ENCODE data around the gene IDI1. TPM values are rescaled to one million over a fixed set of nuclear protein-coding genes. Genes with fewer than 3 reads are reported as not detected.

IDI1 gene
- total RNA-seq, 4 donors from 2014 or later = 39.0 to 67.2 (median 41.5) TPM

GRCh38 chr10:1094112-1095057 is 45.5 kb upstream of the IDI1 start:
- H3K27ac ChIP-seq = no peak overlapping the region
- no peak for DNase-seq
- TF ChIP-seq POLR2A (IDR thresholded peaks at IDR 0.05) (no peak), CTCF (IDR thresholded peaks at IDR 0.05) (no peak)
- no peaks in the 10 kb centered on the region for H3K9me3 ChIP-seq
- intact Hi-C loops (cut with DNase I) = no loop called here
- WGBS, 2 donors = 95 to 96% methylated on average over 15 of the region's 15 CpGs
- no peaks in the 10 kb centered on the region for H3K4me1 ChIP-seq
- H3K36me3 ChIP-seq = peaks cover 35 to 41% of the 10 kb centered on the region in 2 donors
- no peak overlapping the region for H3K4me3 ChIP-seq (replicated peaks in 1 of 3)
- no peaks in the 10 kb centered on the region for H3K27me3 ChIP-seq

DNA sequence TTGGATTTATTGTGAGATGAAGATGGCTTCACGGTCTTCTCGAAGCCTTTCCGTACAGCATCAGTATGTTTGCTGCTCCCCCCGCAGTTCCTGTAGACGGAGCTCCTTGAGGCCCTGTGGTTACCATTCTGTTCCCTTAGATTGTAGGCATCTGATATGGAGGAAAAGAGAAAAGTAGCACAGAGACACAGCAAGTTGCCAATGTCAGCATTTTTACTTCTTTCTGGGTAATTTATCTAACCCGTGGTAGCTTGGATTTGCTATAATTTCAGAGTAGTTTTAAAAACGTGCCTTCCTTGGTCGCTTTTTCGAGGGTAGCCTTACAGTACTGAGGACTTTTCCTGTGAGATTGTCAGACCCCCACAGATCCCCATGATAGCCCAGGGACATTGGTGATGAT is 44.8 kb upstream of the IDI1 start:
- H3K27me3 ChIP-seq = no peaks in the 10 kb centered on the region
- H3K9me3 ChIP-seq = no peaks in the 10 kb centered on the region
- H3K4me1 ChIP-seq = no peaks in the 10 kb centered on the region
- intact Hi-C loops (cut with DNase I) = no loop called here
- H3K36me3 ChIP-seq = peaks cover 40 to 48% of the 10 kb centered on the region in 2 donors
- 93 to 95% methylated on average over 9 of the region's 9 CpGs for WGBS, 2 donors
- no peak for DNase-seq
- H3K4me3 ChIP-seq (replicated peaks in 1 of 3) = no peak overlapping the region
- TF ChIP-seq CTCF (IDR thresholded peaks at IDR 0.05) (no peak), POLR2A (IDR thresholded peaks at IDR 0.05) (no peak)
- H3K27ac ChIP-seq = no peak overlapping the region

DNA sequence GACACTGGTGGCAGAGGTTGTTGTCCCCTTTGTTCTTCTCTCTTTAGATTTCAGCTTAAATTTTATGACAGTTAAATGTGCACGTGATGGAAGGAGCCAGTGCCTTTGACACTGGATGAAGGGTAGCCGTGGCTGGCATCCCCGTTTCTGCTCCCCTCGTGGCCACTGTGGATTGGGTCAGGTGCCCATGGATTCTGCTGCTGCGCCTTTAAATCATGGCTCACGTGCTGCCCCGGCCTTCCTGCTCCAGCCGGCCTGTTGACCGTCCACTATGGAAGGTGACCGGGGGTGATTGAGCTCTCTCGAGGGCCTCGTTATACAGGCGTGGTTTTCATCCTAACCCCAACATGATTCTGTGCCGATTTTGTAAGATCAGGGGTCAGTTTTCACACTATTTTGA is 41.8 kb upstream of the IDI1 start:
- WGBS, 2 donors = 94 to 97% methylated on average over 12 to 14 of the region's 14 CpGs
- H3K9me3 ChIP-seq = no peaks in the 10 kb centered on the region
- intact Hi-C loops (cut with DNase I) = no loop called here
- TF ChIP-seq POLR2A (IDR thresholded peaks at IDR 0.05) (no peak), CTCF (IDR thresholded peaks at IDR 0.05) (no peak)
- H3K27ac ChIP-seq = no peak overlapping the region
- no peak for DNase-seq
- H3K4me1 ChIP-seq = no peaks in the 10 kb centered on the region
- peaks cover 43 to 54% of the 10 kb centered on the region in 2 donors for H3K36me3 ChIP-seq
- no peaks in the 10 kb centered on the region for H3K27me3 ChIP-seq
- H3K4me3 ChIP-seq (replicated peaks in 1 of 3) = no peak overlapping the region

DNA sequence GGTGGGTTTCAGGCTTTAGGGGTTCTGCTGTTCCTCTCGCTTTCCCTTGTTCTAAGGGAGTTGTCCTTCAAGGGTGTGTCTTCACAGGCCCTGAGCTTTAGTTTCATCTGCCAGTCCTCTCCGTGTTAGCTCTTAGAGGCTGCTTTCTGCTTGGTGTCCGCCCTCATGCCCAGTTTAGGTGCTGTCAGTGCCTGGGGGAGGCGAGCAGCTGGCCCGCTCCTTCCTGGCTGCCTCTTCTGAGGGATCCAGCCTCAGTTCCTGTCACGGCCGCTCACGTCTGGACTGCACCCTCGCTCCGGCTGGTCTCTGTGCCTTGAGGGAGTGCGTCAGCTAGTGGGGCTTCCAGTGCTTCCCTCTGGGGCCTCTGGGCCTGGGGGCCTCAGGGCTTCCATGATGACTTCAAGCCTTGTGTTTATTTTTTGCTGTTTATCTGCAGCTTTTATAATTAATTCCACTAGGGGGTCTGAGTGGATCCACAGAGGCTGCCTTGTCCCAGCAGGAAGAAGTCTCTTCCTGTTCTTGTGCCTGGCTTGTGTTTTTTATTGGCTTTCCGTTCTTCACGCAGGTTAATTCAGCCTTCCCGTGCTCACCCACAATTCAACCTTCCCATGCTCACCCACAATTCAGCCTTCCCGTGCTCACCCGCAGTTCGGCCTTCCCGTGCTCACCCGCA is 40.2 kb upstream of the IDI1 start:
- WGBS, 2 donors = 80 to 86% methylated on average over 18 to 19 of the region's 19 CpGs

More for the DNA sequence above, 40.2 kb upstream of the IDI1 start:
- intact Hi-C loops (cut with DNase I) = no loop called here
- Histone ChIP-seq H3K4me1 (no peaks in the 10 kb centered on the region), H3K27ac (no peak overlapping the region), H3K27me3 (no peaks in the 10 kb centered on the region), H3K9me3 (no peaks in the 10 kb centered on the region), H3K36me3 (peaks cover 47 to 58% of the 10 kb centered on the region in 2 donors), H3K4me3 (replicated peaks in 1 of 3) (no peak overlapping the region)
- no peak for DNase-seq
- TF ChIP-seq CTCF (IDR thresholded peaks at IDR 0.05) = no peak
- no peak for TF ChIP-seq POLR2A (IDR thresholded peaks at IDR 0.05)
